Neural crest cell (in vitro differentiated cells): ENCODE data around the gene STX8. TPM values are rescaled to one million over a fixed set of nuclear protein-coding genes. Genes with fewer than 3 reads are reported as not detected.
"Not testable (repeated sequence)": the region's sequence is repeated elsewhere in the genome, so short reads cannot be mapped to it uniquely, and the experiment has no call there.

Experiments used
- DNase-seq: peaks from one replicate; pipeline ENCODE4 v3.0.0; 2021; ENCODE audit warnings: low read depth, mixed read lengths, low spot score
- H3K27ac Mint-ChIP-seq: one replicate; pipeline ENCODE4 v1.8.0; 2021; ENCODE audit warnings: mild to moderate bottlenecking, mixed read lengths; ENCODE audit not compliant: unreplicated experiment
- H3K27me3 Mint-ChIP-seq: 2 replicates; pipeline ENCODE4 v1.8.0; 2021; ENCODE audit warnings: low read depth, mild to moderate bottlenecking, mixed read lengths
- H3K36me3 Mint-ChIP-seq: 2 replicates; pipeline ENCODE4 v1.8.0; 2021; ENCODE audit warnings: low read depth, mild to moderate bottlenecking, mixed read lengths
- H3K4me1 Mint-ChIP-seq: 2 replicates; pipeline ENCODE4 v1.8.0; 2021; ENCODE audit warnings: mixed read lengths
- H3K4me3 Mint-ChIP-seq: one replicate; pipeline ENCODE4 v1.8.0; 2021; ENCODE audit warnings: mild to moderate bottlenecking, mixed read lengths
- H3K9me3 Mint-ChIP-seq: 2 replicates; pipeline ENCODE4 v1.8.0; 2021; ENCODE audit warnings: mixed read lengths
- total RNA-seq: library from RNA; stranded (reverse); gene quantifications from 2 replicates; pipeline ENCODE4 v1.2.1, GENCODE V29; 2021
- TF ChIP-seq, protein P1 (sequence below): fragments of 200-600 bp; sonication (generic); conservative IDR thresholded peaks from 2 replicates; pipeline ENCODE4 v1.5.0; 2021; ENCODE audit warnings: antibody characterized with exemption, mild to moderate bottlenecking

The STX8 gene
- total RNA-seq, 1 donor from 2014 or later, result 56.6 TPM

DNA sequence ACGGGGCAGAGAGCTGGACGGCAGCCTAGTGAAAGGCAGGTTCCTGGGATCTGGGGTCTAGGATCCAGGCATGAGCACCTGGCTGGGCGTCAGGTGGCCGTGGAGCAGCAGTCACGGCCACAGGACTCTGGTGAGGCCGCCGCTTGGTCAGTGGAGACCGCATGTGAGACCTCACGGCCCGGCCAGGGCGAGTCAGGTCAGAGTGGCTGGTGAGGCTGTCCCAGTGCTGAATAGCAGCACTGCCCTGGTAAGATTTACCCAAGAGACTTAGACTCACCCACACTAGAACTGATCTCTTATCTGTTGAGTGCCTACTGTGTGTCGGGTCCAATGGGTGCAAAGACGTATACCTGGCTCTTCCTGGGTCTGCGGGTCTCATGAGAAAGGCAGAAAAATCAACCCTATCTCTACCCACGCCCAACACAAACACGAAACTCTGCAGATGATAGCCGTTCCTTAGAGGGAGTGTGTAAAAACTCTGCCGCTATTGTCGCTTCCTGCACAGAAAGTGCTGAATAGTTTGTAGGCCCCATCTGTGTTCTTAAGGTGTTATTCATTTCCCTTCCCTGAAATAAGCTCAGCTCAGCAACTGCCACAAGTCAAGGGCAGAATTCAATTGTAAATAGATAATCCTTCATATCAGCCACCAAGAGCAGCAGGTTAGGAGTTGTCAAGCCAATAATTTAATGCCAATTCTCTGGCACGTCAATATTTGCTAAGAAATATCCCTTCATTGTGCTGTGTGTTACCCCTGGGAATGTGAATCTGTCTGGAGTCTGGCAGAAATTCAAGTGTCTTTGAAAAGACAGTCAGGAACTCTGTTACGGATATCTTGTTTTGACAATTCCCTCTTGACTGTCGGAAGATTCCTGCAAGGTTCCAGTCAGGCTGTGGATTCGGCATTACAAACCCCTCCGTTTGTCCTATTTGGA, 314.3 kb downstream of the STX8 start:
- TF ChIP-seq, protein P1, sequence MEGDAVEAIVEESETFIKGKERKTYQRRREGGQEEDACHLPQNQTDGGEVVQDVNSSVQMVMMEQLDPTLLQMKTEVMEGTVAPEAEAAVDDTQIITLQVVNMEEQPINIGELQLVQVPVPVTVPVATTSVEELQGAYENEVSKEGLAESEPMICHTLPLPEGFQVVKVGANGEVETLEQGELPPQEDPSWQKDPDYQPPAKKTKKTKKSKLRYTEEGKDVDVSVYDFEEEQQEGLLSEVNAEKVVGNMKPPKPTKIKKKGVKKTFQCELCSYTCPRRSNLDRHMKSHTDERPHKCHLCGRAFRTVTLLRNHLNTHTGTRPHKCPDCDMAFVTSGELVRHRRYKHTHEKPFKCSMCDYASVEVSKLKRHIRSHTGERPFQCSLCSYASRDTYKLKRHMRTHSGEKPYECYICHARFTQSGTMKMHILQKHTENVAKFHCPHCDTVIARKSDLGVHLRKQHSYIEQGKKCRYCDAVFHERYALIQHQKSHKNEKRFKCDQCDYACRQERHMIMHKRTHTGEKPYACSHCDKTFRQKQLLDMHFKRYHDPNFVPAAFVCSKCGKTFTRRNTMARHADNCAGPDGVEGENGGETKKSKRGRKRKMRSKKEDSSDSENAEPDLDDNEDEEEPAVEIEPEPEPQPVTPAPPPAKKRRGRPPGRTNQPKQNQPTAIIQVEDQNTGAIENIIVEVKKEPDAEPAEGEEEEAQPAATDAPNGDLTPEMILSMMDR, result no peak
- Mint-ChIP-seq H3K4me3 (no peak overlapping the region), H3K27ac (no peak overlapping the region), H3K4me1 (peaks cover 28% of the 10 kb centered on the region), H3K9me3 (no peaks in the 10 kb centered on the region), H3K36me3 (no peaks in the 10 kb centered on the region), H3K27me3 (peaks cover 6% of the 10 kb centered on the region)
- DNase-seq, result no peak

DNA sequence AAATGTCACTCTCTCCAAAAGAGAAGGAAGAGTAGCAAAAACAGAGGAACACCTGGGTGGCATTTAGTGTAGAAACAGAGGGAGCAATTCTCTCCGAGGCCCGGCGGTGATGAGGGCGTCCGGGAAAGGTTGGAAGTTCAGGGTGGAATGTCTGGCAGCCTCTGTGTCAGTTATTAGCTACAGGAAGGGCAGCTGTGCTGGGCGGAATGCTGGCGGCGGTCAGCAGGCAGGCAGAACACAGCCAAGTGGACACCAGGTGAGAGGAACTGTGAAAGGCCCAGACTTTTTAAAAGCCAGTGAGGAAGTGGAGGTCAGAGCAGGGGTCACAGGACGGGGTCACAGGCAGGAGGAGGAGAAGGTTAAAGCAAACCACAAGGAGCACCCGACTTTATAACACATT, 316.2 kb downstream of the STX8 start:
- Mint-ChIP-seq H3K36me3 (no peaks in the 10 kb centered on the region), H3K9me3 (no peaks in the 10 kb centered on the region), H3K27ac (peak overlapping the region; percentile 1), H3K27me3 (peaks cover 6% of the 10 kb centered on the region), H3K4me3 (no peak overlapping the region), H3K4me1 (peaks cover 28% of the 10 kb centered on the region)
- TF ChIP-seq, protein P1, result no peak
- DNase-seq, result no peak

DNA sequence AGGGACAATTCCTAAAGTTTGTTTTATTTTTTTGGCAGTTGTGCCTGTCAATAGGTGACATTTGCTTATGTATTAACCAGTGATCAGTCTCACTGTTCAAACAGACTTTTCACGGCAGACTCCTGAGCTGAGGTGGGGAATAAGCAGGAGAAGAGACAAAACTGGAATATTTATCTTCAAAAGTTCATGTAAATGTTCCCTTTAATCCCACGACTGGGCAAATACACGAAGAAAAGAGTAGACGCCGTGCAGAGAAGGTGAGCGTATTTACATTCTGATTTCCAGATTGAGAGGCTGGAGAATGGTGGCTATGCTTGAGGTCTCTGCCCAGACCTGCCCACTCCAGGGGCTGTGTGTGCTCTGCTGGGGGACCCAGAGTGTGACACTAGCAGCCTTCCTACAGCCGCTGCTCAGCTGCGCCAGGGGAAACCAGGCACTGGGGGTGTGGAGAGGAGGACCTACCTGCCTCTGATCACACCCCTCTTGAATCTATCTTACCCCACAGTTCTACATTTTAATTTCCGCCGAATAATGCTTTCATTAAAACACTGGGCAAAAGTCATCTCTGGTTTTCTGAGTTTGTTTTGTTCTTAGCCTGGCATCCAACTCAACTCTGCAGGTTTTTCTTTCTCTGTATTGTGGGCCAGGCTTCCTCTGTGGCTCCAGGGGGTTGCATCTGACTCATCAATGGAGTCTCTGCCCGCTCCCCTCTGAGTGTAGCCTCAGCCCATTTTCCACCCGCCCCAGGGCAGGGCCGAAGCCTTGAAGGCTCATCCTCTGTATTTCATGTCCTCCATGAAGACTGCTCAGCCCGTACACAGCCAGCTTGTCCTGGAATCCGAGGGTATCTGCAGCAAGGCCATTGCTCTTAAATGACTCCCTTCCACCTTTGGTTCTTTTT, 317.3 kb downstream of the STX8 start:
- peaks cover 6% of the 10 kb centered on the region for H3K27me3 Mint-ChIP-seq
- peaks cover 3% of the 10 kb centered on the region for H3K36me3 Mint-ChIP-seq
- peak overlapping the region; percentile 73 for H3K27ac Mint-ChIP-seq
- H3K9me3 Mint-ChIP-seq, result no peaks in the 10 kb centered on the region
- H3K4me1 Mint-ChIP-seq, result peaks cover 31% of the 10 kb centered on the region
- TF ChIP-seq, protein P1, result no peak
- DNase-seq, result no peak
- no peak overlapping the region for H3K4me3 Mint-ChIP-seq

DNA sequence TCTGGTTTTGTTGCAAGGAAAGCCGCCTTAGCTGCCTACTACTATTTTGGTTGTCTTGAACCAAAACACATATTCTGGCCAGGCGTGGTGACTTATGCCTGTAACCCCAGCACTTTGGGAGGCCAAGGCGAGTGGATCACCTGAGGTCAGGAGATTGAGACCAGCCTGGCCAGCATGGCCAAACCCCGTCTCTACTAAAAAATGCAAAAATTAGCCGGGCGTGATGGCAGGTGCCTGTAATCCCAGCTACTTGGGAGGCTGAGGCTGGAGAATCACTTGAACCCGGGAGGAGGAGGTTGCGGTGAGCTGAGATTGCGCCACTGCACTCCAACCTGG, 318.0 kb downstream of the STX8 start:
- H3K27ac Mint-ChIP-seq, H3K36me3 Mint-ChIP-seq, H3K4me3 Mint-ChIP-seq, DNase-seq, H3K27me3 Mint-ChIP-seq, H3K9me3 Mint-ChIP-seq: not testable (repeated sequence)
- peaks cover 31% of the 10 kb centered on the region for H3K4me1 Mint-ChIP-seq

DNA sequence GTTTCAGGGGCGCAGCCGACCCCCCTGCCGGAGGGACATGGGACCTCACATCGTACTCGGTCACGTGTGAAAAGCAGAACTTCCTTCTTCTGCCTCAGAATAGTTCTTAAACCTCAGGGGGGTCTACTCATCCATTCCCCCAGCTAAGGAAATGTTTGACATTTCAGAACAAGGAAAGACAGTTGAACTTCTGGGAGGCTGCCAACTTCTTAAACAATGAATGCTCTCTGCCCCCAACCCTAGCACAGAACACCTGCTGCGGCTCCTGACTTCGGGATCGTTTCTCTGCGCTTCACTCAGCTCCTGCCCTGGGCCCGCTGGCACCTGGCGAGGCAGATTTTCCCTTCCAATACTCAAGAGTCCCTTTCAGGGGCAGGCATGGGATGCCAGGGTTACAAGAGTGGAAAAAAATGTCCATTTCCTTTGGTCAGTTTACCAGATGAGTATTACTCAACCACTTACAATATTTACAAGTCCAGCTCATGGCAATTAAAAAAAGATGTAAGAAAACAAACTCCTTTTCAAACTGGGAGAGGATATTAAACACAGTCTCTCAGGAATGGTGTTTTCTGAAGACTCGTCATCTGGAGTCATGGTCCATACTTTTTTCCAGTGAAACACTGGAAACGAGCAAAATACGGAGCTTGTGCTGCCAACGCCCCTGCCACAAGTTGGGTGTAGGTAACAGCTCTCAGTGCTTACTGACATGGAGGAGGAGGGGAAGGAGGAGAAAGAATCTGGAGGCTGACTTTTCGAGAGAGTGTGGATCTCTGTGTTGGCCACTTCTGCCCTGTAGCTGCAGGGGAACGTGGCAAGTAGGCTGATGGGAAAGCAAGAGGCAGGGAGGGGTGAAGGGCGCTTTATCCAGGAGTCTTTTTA, 318.6 kb downstream of the STX8 start:
- no peak overlapping the region for H3K27ac Mint-ChIP-seq

More for the DNA sequence above, 318.6 kb downstream of the STX8 start:
- H3K36me3 Mint-ChIP-seq, result peaks cover 8% of the 10 kb centered on the region
- no peak for DNase-seq
- no peak overlapping the region for H3K4me3 Mint-ChIP-seq
- no peaks in the 10 kb centered on the region for H3K9me3 Mint-ChIP-seq
- H3K4me1 Mint-ChIP-seq, result peaks cover 31% of the 10 kb centered on the region
- TF ChIP-seq, protein P1, result no peak
- peaks cover 6% of the 10 kb centered on the region for H3K27me3 Mint-ChIP-seq
